CD14-positive monocyte (primary cell): ENCODE measurements around the gene PLA2G4A. TPM values are rescaled to one million over a fixed set of nuclear protein-coding genes. Genes with fewer than 3 reads are reported as not detected.

Experiments used
- DNase-seq, 3 donors: peaks; one replicate each; pipeline ENCODE4 v3.0.0-alpha.2; 2011 to 2022
- H2AFZ ChIP-seq: 2 replicates; pipeline ENCODE4 v1.6.0; 2012; ENCODE audit warnings: mild to moderate bottlenecking, low read depth, low read length, inconsistent platforms; ENCODE audit not compliant: insufficient read depth, poor library complexity, severe bottlenecking
- H3K27ac ChIP-seq, 2 donors: 1 replicate in 1 of 2; 2 replicates in 1 of 2; pipeline ENCODE4 v1.5.1; 2012 to 2013; ENCODE audit warnings: low read length in 2 of 2, control low read depth in 1 of 2, inconsistent platforms in 1 of 2, low read depth in 1 of 2, mild to moderate bottlenecking in 1 of 2
- H3K27me3 ChIP-seq, 2 donors: one replicate each; pipeline versions ENCODE4 v1.6.0 to v1.6.1; 2011 to 2013; ENCODE audit warnings: low read length in 2 of 2; ENCODE audit not compliant: control insufficient read depth in 2 of 2, insufficient read depth in 2 of 2
- H3K36me3 ChIP-seq, 2 donors: replicated peaks in 1 of 2; 1 replicate in 1 of 2; 2 replicates in 1 of 2; pipeline versions ENCODE4 v1.5.1 to v1.6.1; 2012 to 2013; ENCODE audit warnings: low read length in 2 of 2, control low read depth in 1 of 2, inconsistent platforms in 1 of 2, mild to moderate bottlenecking in 1 of 2; ENCODE audit not compliant: insufficient read depth in 2 of 2, control insufficient read depth in 1 of 2
- H3K4me1 ChIP-seq, 2 donors: 1 replicate in 1 of 2; 2 replicates in 1 of 2; pipeline versions ENCODE4 v1.5.1 to v1.6.1; 2012 to 2013; ENCODE audit warnings: low read length in 2 of 2, control low read depth in 1 of 2, inconsistent platforms in 1 of 2, mild to moderate bottlenecking in 1 of 2, moderate library complexity in 1 of 2; ENCODE audit not compliant: insufficient read depth in 2 of 2, control insufficient read depth in 1 of 2
- H3K4me2 ChIP-seq: replicated peaks from 2 replicates; pipeline ENCODE3; 2012; ENCODE audit warnings: low read length, moderate library complexity, mild to moderate bottlenecking; ENCODE audit not compliant: poor library complexity, severe bottlenecking; ENCODE audit errors: extremely low read depth
- H3K4me3 ChIP-seq, 3 experiments: fragments of 200-600 bp in 1 of 3; sonication (generic) in 1 of 3; replicated peaks in 1 of 3; 1 replicate in 2 of 3; 2 replicates in 1 of 3; pipeline ENCODE4 v1.5.1; 2011 to 2013; ENCODE audit warnings: low read length in 3 of 3, mild to moderate bottlenecking in 3 of 3, control low read depth in 2 of 3, low read depth in 2 of 3, inconsistent platforms in 1 of 3, moderate library complexity in 1 of 3
- H3K79me2 ChIP-seq: 2 replicates; pipeline ENCODE4 v1.6.0; 2012; ENCODE audit warnings: mild to moderate bottlenecking, control low read depth, inconsistent platforms, low read length, moderate library complexity; ENCODE audit not compliant: insufficient read depth
- H3K9ac ChIP-seq: 2 replicates; pipeline ENCODE4 v1.6.0; 2017; ENCODE audit warnings: low read length, mild to moderate bottlenecking; ENCODE audit not compliant: insufficient read depth, poor library complexity, severe bottlenecking
- H3K9me3 ChIP-seq, 2 donors: replicated peaks in 1 of 2; 1 replicate in 1 of 2; 2 replicates in 1 of 2; pipeline versions ENCODE4 v1.5.1 to v1.6.1; 2012 to 2013; ENCODE audit warnings: low read length in 2 of 2, control low read depth in 1 of 2; ENCODE audit not compliant: control insufficient read depth in 1 of 2, insufficient read depth in 1 of 2
- H4K20me1 ChIP-seq: 2 replicates; pipeline ENCODE4 v1.6.0; 2012; ENCODE audit warnings: mild to moderate bottlenecking, low read length, control low read depth, moderate library complexity; ENCODE audit not compliant: insufficient read depth
- H3K27ac Mint-ChIP-seq, 7 donors: one replicate each; pipeline ENCODE4 v1.8.0; 2020; ENCODE audit warnings: mild to moderate bottlenecking in 7 of 7, mixed read lengths in 7 of 7, moderate library complexity in 6 of 7, inconsistent platforms in 2 of 7
- H3K27me3 Mint-ChIP-seq, 3 donors: one replicate each; pipeline ENCODE4 v1.8.0; 2021 to 2022; ENCODE audit warnings: low read depth in 3 of 3, mild to moderate bottlenecking in 3 of 3, mixed read lengths in 3 of 3, moderate library complexity in 3 of 3, inconsistent platforms in 1 of 3
- H3K36me3 Mint-ChIP-seq, 2 donors: one replicate each; pipeline ENCODE4 v1.8.0; 2020; ENCODE audit warnings: mixed read lengths in 2 of 2, inconsistent platforms in 1 of 2, mild to moderate bottlenecking in 1 of 2
- H3K4me1 Mint-ChIP-seq: one replicate; pipeline ENCODE4 v1.8.0; 2020; ENCODE audit warnings: mild to moderate bottlenecking, mixed read lengths
- H3K4me3 Mint-ChIP-seq, 2 donors: one replicate each; pipeline ENCODE4 v1.8.0; 2020; ENCODE audit warnings: mild to moderate bottlenecking in 2 of 2, mixed read lengths in 2 of 2, moderate library complexity in 1 of 2
- H3K9me3 Mint-ChIP-seq, 7 donors: one replicate each; pipeline ENCODE4 v1.8.0; 2020 to 2022; ENCODE audit warnings: mixed read lengths in 7 of 7, mild to moderate bottlenecking in 6 of 7, moderate library complexity in 6 of 7, inconsistent platforms in 2 of 7
- WGBS: methylation state at CpG from one replicate; pipeline ENCODE4 v1.1.5; 2013; ENCODE audit warnings: missing lambda C conversion rate; ENCODE audit not compliant: insufficient coverage; 5-methylcytosine and 5-hydroxymethylcytosine counted together
- intact Hi-C, 2 donors: fragments of 100-400 bp; cut with micrococcal nuclease; formaldehyde crosslinking; loops; one replicate each; pipeline versions ENCODE4 v1.15.0 to v1.15.1; 2023
- polyA plus RNA-seq, 3 donors: library from polyadenylated mRNA; depleted of rRNA in 1 of 3; unstranded in 2 of 3; stranded (reverse) in 1 of 3; fragments of 300-500 nt in 2 of 3; fragments of >200 nt in 1 of 3; fragmentation: Illumina TruSeq in 2 of 3; gene quantifications; 1 replicate in 2 of 3; 2 replicates in 1 of 3; pipeline ENCODE4 v1.2.3, GENCODE V29; 2012 to 2021
- TF ChIP-seq, protein P1 (sequence below): fragments of 200-600 bp; IDR thresholded peaks from one replicate; pipeline ENCODE4 v1.8.0; 2022; ENCODE audit warnings: antibody characterized with exemption, mild to moderate bottlenecking

PLA2G4A gene
- polyA plus RNA-seq, 3 donors = 1.4 to 4.5 (median 4.1) TPM

DNA sequence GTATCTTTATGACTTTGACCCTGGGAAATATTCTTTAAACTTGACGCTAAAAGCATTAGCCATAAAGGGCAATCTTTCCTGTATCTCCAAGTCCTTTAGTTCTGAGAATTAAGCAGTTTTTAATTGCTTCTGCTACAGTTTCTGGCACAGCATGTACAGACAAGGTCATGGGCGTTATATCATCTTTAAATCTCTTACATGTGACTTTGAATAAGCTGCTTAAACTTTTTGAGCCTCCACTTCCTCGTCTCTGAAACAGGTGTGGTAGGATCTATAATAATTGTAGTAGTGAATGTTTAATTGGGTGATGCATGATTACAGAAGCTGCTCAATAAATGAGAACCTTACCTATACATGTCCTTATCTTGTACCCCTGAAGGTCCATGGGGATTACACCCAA, 153.4 kb downstream of the PLA2G4A start:
- peaks cover 0 to 2% (median 0%) of the 10 kb centered on the region in 7 donors for H3K9me3 Mint-ChIP-seq
- no peak overlapping the region for H3K4me2 ChIP-seq
- no peak overlapping the region for H2AFZ ChIP-seq
- H3K9me3 ChIP-seq = no peaks in the 10 kb centered on the region
- H3K9ac ChIP-seq = no peak overlapping the region
- H3K36me3 ChIP-seq = peaks cover 6 to 45% of the 10 kb centered on the region in 2 donors
- no peaks in the 10 kb centered on the region for H3K27me3 ChIP-seq
- H4K20me1 ChIP-seq = no peaks in the 10 kb centered on the region
- H3K4me1 ChIP-seq = peaks cover 16 to 18% of the 10 kb centered on the region in 2 donors
- H3K79me2 ChIP-seq = no peaks in the 10 kb centered on the region
- no peak for DNase-seq
- TF ChIP-seq, protein P1, sequence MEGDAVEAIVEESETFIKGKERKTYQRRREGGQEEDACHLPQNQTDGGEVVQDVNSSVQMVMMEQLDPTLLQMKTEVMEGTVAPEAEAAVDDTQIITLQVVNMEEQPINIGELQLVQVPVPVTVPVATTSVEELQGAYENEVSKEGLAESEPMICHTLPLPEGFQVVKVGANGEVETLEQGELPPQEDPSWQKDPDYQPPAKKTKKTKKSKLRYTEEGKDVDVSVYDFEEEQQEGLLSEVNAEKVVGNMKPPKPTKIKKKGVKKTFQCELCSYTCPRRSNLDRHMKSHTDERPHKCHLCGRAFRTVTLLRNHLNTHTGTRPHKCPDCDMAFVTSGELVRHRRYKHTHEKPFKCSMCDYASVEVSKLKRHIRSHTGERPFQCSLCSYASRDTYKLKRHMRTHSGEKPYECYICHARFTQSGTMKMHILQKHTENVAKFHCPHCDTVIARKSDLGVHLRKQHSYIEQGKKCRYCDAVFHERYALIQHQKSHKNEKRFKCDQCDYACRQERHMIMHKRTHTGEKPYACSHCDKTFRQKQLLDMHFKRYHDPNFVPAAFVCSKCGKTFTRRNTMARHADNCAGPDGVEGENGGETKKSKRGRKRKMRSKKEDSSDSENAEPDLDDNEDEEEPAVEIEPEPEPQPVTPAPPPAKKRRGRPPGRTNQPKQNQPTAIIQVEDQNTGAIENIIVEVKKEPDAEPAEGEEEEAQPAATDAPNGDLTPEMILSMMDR = no peak
- intact Hi-C loops = loop anchor here (5.0 to 10.0 kb wide), 4 partner anchors 375 to 577 kb away; no protein-coding TSS in a partner anchor
- no peak overlapping the region for H3K4me3 Mint-ChIP-seq
- WGBS = no CpG with 5 or more reads among the region's 3 CpGs
- peaks cover 19 to 31% of the 10 kb centered on the region in 2 donors for H3K36me3 Mint-ChIP-seq
- H3K27me3 Mint-ChIP-seq = no peaks in the 10 kb centered on the region
- H3K27ac ChIP-seq = no peak overlapping the region
- no peak overlapping the region for H3K27ac Mint-ChIP-seq
- peaks cover 27% of the 10 kb centered on the region for H3K4me1 Mint-ChIP-seq
- H3K4me3 ChIP-seq = no peak overlapping the region

DNA sequence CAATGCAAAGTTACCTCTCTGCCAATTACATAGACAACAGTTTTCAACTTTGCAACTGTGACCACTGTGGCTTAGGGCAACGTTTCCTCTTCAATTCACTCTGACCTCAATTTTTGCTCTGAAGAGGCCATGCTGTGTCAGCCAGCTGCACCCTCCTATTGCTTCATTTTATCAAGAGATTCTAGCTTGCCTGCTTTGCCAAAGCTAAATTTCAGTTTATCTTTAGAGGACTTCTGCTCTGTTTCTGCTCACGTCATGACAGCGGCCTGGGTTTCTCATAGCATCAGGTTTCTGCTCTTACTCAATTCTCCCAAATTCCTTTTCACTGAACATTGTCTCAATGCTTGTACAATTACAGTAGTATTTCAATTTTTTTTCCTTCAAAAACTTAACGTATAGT, 154.6 kb downstream of the PLA2G4A start:
- no peaks in the 10 kb centered on the region for H3K27me3 ChIP-seq
- no peaks in the 10 kb centered on the region for H4K20me1 ChIP-seq
- Mint-ChIP-seq H3K27ac (peak overlapping the region in 5 of 7 donors; percentile 45 to 74 (median 69)), H3K27me3 (no peaks in the 10 kb centered on the region), H3K4me1 (peaks cover 22% of the 10 kb centered on the region), H3K4me3 (no peak overlapping the region), H3K9me3 (peaks cover 0 to 2% (median 0%) of the 10 kb centered on the region in 7 donors), H3K36me3 (peaks cover 16 to 29% of the 10 kb centered on the region in 2 donors)
- peaks cover 10 to 15% of the 10 kb centered on the region in 2 donors for H3K4me1 ChIP-seq
- H3K79me2 ChIP-seq = no peaks in the 10 kb centered on the region
- no peak overlapping the region for H3K4me3 ChIP-seq
- DNase-seq = peak in 2 of 3 donors; percentile 25 to 53
- H3K36me3 ChIP-seq = peaks cover 13 to 48% of the 10 kb centered on the region in 2 donors
- no peak overlapping the region for H3K9ac ChIP-seq
- no peak overlapping the region for H2AFZ ChIP-seq
- TF ChIP-seq, protein P1 = no peak
- H3K9me3 ChIP-seq = no peaks in the 10 kb centered on the region
- no peak overlapping the region for H3K4me2 ChIP-seq
- intact Hi-C loops = loop anchor here (5.0 to 10.0 kb wide), 4 partner anchors 376 to 579 kb away; no protein-coding TSS in a partner anchor
- WGBS = 0% methylated on average over 3 of the region's 4 CpGs
- no peak overlapping the region for H3K27ac ChIP-seq
